Measurements from ENCODE around the gene RHBDF2. TPM values are rescaled to one million over a fixed set of nuclear protein-coding genes. Genes with fewer than 3 reads are reported as not detected.

The RHBDF2 gene
- total RNA-seq, 1 experiment from 2014 or later = 52.3 TPM

DNA sequence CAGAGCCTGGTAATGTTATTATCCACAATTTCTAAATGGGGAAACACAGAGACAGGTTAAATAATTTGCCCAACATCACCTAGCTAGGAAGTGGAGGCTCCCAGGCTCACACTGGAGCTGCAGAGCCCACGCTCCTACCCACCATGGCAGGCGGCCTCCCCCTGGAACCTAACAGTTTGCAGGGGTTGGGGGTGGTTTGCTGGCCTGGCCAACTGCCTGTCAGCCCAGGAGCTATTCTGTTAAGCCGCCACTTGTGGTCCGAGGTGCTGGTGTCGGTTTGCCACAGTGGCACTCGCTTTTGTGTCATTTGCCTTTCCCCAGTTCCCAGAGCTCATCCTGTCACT is 42.2 kb upstream of the RHBDF2 start:
- no peaks in the 10 kb centered on the region for H4K20me1 ChIP-seq (ENCODE audit: low read length)
- intact Hi-C loops (cut with micrococcal nuclease) = no loop called here
- peaks cover 33% of the 10 kb centered on the region for H3K4me1 ChIP-seq (ENCODE audit: insufficient read depth, low read length)
- H3F3A ChIP-seq (ENCODE audit: low read length, unreplicated experiment) = no peaks in the 10 kb centered on the region
- ATAC-seq (no peak), DNase-seq (no peak)
- TF ChIP-seq EZH2 (IDR thresholded peaks at IDR 0.05; ENCODE audit: low read length, unreplicated experiment) (no peak), EZH2phosphoT487 (IDR thresholded peaks at IDR 0.05; ENCODE audit: borderline replicate concordance, low read length) (no peak)
- TF ChIP-seq, protein P1, sequence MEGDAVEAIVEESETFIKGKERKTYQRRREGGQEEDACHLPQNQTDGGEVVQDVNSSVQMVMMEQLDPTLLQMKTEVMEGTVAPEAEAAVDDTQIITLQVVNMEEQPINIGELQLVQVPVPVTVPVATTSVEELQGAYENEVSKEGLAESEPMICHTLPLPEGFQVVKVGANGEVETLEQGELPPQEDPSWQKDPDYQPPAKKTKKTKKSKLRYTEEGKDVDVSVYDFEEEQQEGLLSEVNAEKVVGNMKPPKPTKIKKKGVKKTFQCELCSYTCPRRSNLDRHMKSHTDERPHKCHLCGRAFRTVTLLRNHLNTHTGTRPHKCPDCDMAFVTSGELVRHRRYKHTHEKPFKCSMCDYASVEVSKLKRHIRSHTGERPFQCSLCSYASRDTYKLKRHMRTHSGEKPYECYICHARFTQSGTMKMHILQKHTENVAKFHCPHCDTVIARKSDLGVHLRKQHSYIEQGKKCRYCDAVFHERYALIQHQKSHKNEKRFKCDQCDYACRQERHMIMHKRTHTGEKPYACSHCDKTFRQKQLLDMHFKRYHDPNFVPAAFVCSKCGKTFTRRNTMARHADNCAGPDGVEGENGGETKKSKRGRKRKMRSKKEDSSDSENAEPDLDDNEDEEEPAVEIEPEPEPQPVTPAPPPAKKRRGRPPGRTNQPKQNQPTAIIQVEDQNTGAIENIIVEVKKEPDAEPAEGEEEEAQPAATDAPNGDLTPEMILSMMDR (conservative IDR thresholded peaks at IDR 0.05; ENCODE audit: low read depth, low read length) = no peak
- POLR2A ChIA-PET (ENCODE audit: unreplicated experiment) = no interaction called here
- no peak overlapping the region for H3K4me2 ChIP-seq (ENCODE audit: low read length)
- H3K27me3 ChIP-seq (ENCODE audit: low read length) = no peaks in the 10 kb centered on the region
- no peak overlapping the region for H3K4me3 ChIP-seq (ENCODE audit: low read length)
- no peaks in the 10 kb centered on the region for H3K79me2 ChIP-seq (ENCODE audit: low read length)
- no TSS peak for BruUV-seq (replicated peaks)
- no peak overlapping the region for H3K27ac ChIP-seq (ENCODE audit: low read length)
- no peaks in the 10 kb centered on the region for H3K9me2 ChIP-seq (replicated peaks; ENCODE audit: low read length)
- no peaks in the 10 kb centered on the region for H3K36me3 ChIP-seq (ENCODE audit: low read depth, low read length)
- no peak overlapping the region for H3K9ac ChIP-seq (ENCODE audit: low read length)
- no peaks in the 10 kb centered on the region for H3K9me3 ChIP-seq (ENCODE audit: low read length)
- CTCF ChIA-PET = no interaction called here
- no peak overlapping the region for H2AFZ ChIP-seq (ENCODE audit: low read length)

DNA sequence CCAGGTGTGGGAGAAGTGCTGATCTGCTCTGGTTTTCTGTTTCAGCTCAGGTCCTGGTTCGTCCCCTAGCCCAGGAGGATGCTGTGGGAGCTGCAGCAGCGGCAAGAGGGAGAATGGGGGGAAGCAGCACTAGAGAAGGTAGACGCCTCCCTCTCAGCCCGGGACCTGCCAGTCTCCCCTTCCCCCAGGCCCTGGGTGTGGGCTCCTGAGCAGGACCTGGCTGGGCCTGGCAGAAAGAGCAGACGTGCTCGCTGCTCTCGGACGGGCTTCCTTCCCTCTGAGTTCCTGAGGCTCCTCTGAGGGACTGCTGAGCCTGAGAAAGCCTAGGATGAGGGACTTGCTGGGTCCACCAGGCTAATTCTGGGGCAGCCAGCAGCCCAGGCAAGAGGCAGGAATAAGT is 41.8 kb upstream of the RHBDF2 start:
- intact Hi-C loops (cut with micrococcal nuclease) = no loop called here
- no peak for ATAC-seq
- no TSS peak for BruUV-seq (replicated peaks)
- H3K4me2 ChIP-seq (ENCODE audit: low read length) = no peak overlapping the region
- no peaks in the 10 kb centered on the region for H3F3A ChIP-seq (ENCODE audit: low read length, unreplicated experiment)
- ChIA-PET POLR2A (ENCODE audit: unreplicated experiment) (no interaction called here), CTCF (no interaction called here)
- H2AFZ ChIP-seq (ENCODE audit: low read length) = no peak overlapping the region
- no peak overlapping the region for H3K9ac ChIP-seq (ENCODE audit: low read length)
- H3K27ac ChIP-seq (ENCODE audit: low read length) = no peak overlapping the region
- H3K9me3 ChIP-seq (ENCODE audit: low read length) = no peaks in the 10 kb centered on the region
- no peak overlapping the region for H3K4me3 ChIP-seq (ENCODE audit: low read length)
- H3K4me1 ChIP-seq (ENCODE audit: insufficient read depth, low read length) = peaks cover 31% of the 10 kb centered on the region
- DNase-seq = no peak
- no peaks in the 10 kb centered on the region for H3K79me2 ChIP-seq (ENCODE audit: low read length)
- no peak for TF ChIP-seq EZH2 (IDR thresholded peaks at IDR 0.05; ENCODE audit: low read length, unreplicated experiment)
- H3K36me3 ChIP-seq (ENCODE audit: low read depth, low read length) = no peaks in the 10 kb centered on the region
- no peaks in the 10 kb centered on the region for H4K20me1 ChIP-seq (ENCODE audit: low read length)
- H3K27me3 ChIP-seq (ENCODE audit: low read length) = no peaks in the 10 kb centered on the region
- no peaks in the 10 kb centered on the region for H3K9me2 ChIP-seq (replicated peaks; ENCODE audit: low read length)

DNA sequence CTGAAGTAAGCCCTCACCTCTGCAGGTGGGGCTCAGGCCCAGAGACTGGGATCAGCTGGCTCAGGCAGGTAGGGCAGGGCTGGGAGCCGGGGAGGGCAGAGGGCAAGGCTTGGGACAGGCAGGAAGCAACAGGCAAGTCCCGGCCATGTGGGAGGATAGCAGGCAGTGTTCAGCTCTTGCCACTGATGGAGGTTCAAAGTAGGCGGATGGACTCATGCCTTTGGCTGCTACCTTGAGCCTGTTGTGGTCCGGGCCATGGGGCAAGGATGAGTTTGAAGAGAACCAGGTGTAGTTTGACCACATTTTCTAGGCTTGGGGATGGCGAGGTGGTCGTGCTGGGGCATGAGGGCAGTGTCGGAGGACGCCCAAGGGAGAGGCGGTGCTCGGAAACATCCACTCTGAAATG is 41.3 kb upstream of the RHBDF2 start:
- POLR2A ChIA-PET (ENCODE audit: unreplicated experiment) = no interaction called here
- no peaks in the 10 kb centered on the region for H3K9me3 ChIP-seq (ENCODE audit: low read length)
- no peak overlapping the region for H2AFZ ChIP-seq (ENCODE audit: low read length)
- no peak overlapping the region for H3K4me3 ChIP-seq (ENCODE audit: low read length)
- DNase-seq (no peak), ATAC-seq (no peak)
- no peak overlapping the region for H3K27ac ChIP-seq (ENCODE audit: low read length)
- H3K9ac ChIP-seq (ENCODE audit: low read length) = no peak overlapping the region
- H3K79me2 ChIP-seq (ENCODE audit: low read length) = no peaks in the 10 kb centered on the region
- H3F3A ChIP-seq (ENCODE audit: low read length, unreplicated experiment) = no peaks in the 10 kb centered on the region
- no peaks in the 10 kb centered on the region for H3K36me3 ChIP-seq (ENCODE audit: low read depth, low read length)
- TF ChIP-seq, protein P1 (conservative IDR thresholded peaks at IDR 0.05; ENCODE audit: low read depth, low read length) = no peak
- no peak for TF ChIP-seq EZH2phosphoT487 (IDR thresholded peaks at IDR 0.05; ENCODE audit: borderline replicate concordance, low read length)
- no peak for TF ChIP-seq EZH2 (IDR thresholded peaks at IDR 0.05; ENCODE audit: low read length, unreplicated experiment)
- no peaks in the 10 kb centered on the region for H3K27me3 ChIP-seq (ENCODE audit: low read length)
- no peaks in the 10 kb centered on the region for H3K9me2 ChIP-seq (replicated peaks; ENCODE audit: low read length)
- CTCF ChIA-PET = no interaction called here
- no peak overlapping the region for H3K4me2 ChIP-seq (ENCODE audit: low read length)
- BruUV-seq (replicated peaks) = no TSS peak
- intact Hi-C loops (cut with micrococcal nuclease) = no loop called here
- peaks cover 26% of the 10 kb centered on the region for H3K4me1 ChIP-seq (ENCODE audit: insufficient read depth, low read length)
- H4K20me1 ChIP-seq (ENCODE audit: low read length) = no peaks in the 10 kb centered on the region
